GM18508 (cell line): Measurements from ENCODE around the gene HMGA1.

ENCODE experiments used
- ATAC-seq: cut with Tn5 transposase; IDR thresholded peaks from one replicate; pipeline ENCODE4 v1.9.1; 2021; ENCODE audit warnings: moderate number of reproducible peaks; ENCODE audit not compliant: insufficient read depth, unreplicated experiment

The HMGA1 gene

DNA sequence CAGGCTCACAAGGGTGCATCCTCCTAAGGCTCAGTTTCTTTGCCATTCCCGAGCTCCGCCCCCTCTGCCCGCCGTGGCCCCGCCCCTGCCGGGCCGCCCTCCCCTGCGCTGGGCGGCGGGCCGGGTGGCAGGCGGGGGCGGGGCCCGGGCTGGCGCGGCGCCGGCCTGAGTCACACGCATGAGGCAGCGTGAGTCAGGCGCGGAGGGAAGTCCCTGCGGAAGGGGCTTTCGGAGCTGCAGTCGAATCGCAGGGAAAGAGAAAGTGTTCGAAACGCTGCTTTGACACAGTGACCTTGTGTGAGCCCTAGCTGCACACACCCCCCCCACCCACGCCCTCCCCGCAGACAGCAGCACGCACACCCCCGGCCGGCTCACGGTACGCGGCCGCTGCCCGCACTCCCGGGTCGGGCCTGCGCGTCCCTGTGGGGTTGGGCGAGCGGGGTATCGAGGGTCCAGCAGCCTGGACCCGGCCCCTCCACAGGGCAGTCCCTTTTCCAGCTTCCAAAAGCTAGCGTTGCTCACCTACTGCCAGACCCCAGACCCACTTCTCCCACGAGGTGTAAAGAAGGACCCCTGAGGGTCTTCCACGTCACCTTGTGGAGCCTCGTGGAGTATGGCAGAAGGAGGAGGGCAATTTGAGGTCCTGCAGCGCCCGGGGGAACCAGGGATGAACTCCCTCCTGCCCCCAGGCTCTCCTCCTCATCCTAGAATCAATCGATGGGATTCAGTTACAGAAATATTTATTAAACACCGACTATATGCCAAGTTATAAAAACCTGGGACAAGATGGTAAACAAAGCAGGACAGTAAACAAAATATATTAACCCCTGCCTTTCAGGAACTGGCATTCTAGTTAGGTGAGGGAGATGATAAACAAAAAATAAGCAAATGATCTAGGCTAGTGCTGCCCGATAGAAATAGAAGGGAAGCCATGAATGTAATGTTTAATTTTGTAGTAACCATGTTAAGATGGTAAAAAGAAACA is 12.4 kb upstream of the HMGA1 start:
- no peak for ATAC-seq

GRCh38 chr6:34225551-34225950 is 11.1 kb upstream of the HMGA1 start:
- ATAC-seq: no peak

DNA sequence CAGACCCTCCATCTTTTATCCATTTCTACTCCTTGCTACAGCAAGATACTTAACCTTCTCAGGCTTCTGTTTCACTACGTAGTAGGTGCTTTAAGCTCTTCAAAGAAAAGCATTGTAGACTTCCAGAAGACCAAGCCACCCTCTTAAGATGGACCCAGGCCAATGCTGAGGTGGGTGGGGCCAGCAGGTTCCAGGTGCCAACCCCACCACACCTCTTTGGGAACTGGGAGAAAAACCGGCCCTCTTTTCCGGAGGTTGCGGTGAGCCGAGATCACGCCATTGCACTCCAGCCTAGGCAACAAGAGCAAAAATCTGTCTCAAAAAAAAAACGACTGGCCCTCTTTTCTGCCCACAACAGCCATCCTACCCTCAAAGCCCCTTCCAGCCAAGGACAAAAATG is 10.6 kb upstream of the HMGA1 start:
- ATAC-seq: no peak

- no peak for ATAC-seq
Observed at GRCh38 chr6:34226731-34227586, 9.7 kb upstream of the HMGA1 start.

DNA sequence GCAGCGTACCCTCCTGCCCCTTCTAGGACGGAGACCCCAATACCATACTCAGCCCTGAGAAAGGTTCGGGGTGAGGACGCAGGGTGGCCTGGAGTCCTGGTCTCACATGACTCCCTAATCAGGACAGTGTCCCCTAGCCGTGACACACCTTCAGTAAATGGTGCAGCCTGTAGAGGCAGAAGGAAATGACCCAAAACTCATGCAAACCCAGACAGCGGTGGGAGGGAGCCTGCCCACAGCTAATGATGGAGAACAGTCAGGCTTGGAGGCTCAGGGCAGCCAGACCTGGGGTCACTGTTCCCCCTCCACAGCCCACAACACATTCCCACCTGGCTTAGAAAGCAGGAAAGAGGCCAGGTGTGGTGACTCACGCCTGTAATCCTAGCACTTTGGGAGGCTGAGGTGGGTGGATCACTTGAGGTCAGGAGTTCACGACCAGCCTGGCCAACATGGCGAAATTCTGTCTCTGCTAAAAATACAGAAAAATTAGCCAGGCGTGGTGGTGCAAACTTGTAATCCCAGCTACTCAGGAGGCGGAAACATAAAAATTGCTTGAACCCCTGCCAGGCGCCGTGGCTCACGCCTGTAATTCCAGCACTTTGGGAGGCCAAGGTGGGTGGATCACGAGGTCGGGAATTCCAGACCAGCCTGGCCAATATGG is 8.8 kb upstream of the HMGA1 start:
- no peak for ATAC-seq

GRCh38 chr6:34229877-34230276 is 6.8 kb upstream of the HMGA1 start:
- no peak for ATAC-seq

- no peak for ATAC-seq
Observed at GRCh38 chr6:34230653-34231371, 5.9 kb upstream of the HMGA1 start.

GRCh38 chr6:34231566-34232336 is 4.9 kb upstream of the HMGA1 start:
- ATAC-seq: no peak

DNA sequence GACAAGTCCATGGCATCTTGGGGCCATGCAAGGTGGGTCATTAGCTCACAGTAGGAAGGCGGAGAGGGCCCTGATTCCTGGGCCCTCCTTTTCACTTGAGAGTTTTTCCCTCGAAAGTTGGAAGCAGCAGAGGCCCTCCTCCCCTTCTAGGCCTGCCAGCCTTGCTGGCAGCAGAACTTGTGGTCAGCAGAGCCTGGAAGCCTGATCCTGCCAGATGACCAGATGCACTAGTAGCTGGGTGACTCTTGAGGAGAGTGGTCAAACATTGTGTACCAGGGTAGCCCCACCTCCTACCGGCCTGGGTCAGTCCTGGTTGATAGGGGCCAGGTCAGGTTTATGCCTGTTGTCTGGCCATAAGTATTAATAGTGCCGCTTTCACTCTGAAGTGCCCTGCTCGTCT is 3.8 kb upstream of the HMGA1 start:
- no peak for ATAC-seq

- ATAC-seq: no peak
Observed at GRCh38 chr6:34233867-34234266, 2.8 kb upstream of the HMGA1 start.

GRCh38 chr6:34234667-34235306 is 1.9 kb upstream of the HMGA1 start:
- ATAC-seq: no peak

GRCh38 chr6:34235307-34236130 is 1.2 kb upstream of the HMGA1 start:
- no peak for ATAC-seq

DNA sequence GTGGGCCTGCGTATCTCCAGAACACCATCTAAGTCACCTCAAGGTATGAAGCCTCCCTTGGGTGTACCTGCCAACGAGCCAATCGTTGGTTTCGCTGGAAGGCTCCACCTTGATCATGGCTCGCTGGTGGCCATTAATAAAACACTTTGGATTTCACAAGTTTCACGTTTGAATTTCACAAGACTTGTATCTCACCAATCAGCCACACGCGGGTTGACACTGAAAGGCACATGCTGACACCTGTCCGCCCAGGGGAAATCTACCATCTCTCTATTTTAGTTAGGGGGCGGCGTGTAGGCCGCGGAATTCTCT is 586 bp upstream of the HMGA1 start:
- no peak for ATAC-seq

DNA sequence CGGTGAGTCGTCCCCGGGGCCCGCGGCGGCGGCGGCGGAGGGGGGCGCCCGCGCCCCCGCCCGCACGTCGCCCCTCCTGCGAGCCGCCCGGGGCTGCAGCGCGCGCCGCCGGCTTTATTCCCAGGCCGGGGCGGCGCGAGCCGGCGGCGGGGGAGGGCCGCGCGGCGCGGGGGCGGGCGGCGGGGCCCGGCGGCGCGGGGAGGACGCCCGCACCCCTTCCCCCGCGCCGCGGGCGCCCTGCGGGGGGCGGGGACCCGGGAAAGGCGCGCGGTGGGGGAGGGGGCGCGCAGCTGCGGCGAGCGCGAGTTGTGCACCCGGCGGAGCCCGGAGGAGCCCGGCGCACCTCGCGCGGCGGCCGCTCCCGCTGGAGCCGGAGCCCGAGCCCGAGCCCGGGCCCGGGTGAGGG is 646 bp downstream of the HMGA1 start:
- no peak for ATAC-seq

DNA sequence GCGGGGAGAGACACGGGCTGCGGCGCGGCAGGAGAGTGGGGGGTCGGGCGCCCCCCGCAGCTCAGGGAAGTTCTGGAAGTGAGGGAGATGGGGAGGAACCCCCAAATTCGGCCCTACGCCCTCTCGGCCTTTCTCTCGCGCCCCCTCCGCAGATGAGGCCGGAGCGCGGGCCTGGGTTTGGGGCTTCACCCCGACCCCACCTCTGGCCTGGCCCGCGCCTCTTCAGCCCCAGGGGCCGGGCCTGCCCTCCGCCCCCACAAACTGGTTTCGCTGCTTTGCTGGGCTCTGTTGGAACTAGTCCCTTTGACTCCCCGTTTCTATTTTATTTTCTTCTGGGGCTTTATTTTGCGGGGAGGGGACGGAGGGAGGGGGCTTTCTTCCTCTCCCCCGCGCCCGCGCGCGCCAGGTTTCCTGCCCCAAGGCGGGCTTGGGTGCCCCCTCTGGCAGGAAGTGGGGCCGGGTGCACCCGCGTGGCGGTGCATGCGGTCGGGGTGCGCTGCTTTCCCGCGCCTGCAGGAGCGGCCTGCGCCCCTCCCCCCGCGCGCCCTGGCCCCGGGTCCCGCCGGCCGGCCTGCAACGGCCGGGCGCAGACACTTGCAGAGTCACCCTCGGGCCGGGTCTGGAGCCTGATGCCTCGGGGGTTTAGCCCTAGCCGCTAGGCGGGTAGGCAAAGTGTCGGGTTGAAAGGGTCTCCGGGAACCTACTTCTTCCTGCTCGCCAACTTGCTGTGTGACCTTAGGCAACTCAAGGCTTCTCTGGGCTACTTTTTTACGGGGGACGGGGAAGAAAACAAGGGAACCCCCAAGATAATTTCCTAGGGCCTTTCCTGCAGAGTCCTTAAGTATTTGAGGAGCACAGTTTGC is 1.3 kb downstream of the HMGA1 start:
- no peak for ATAC-seq

GRCh38 chr6:34238585-34239499 is 2.2 kb downstream of the HMGA1 start:
- no peak for ATAC-seq
